Suprapubic skin (tissue), 4 donors: ENCODE measurements around the gene SLC12A6.

Source experiments
- CTCF ChIP-seq, 2 donors: fragments of 200-600 bp in 1 of 2; fragments of 450-650 bp in 1 of 2; sonication (generic) in 1 of 2; IDR thresholded peaks; one replicate each; pipeline ENCODE4 v1.5.1; 2016 to 2019; ENCODE audit warnings: antibody characterized with exemption in 2 of 2, mild to moderate bottlenecking in 1 of 2, moderate library complexity in 1 of 2
- EP300 ChIP-seq: sonication (generic); formaldehyde crosslinking; IDR thresholded peaks from one replicate; pipeline ENCODE4 v1.6.1; 2017; ENCODE audit warnings: antibody characterized with exemption
- POLR2AphosphoS5 ChIP-seq, 3 donors: sonication (generic); formaldehyde crosslinking; IDR thresholded peaks; one replicate each; pipeline ENCODE4 v1.6.1; 2017; ENCODE audit warnings: antibody characterized with exemption in 3 of 3

GRCh38 chr15:34214135-34214534 is 123.4 kb downstream of the SLC12A6 start:
- TF ChIP-seq CTCF (IDR thresholded peaks at IDR 0.05) (no peak), EP300 (no peak), POLR2AphosphoS5 (IDR thresholded peaks at IDR 0.05) (no peak)
